ENCODE results near the gene MLLT11.

DNA sequence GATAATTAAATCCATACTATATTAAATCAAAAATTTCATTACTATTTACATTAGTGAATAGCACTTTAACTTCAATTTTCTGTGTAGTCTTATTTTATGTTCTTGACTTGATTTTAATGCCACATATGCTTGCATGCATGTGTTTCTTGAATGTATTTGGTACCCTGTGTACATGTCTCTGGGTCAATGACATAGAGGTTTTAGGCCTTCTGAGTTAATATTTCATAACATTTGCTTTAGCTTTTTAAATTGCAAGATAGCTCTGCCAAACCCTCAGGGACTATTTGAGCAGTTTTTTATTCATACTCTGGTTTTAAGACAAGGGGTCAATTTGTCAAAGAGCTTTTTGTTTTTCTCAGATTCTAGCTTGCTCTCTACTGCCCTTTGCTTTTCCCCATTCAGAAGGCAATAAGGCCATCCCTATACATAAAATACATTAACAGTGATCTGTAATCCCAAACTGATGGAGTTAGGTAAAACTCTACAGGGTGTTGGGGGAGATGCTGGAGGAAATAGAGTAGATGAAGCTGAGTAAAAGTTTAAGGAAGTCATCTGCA lies 5.0 kb downstream of the MLLT11 start:
- TF ChIP-seq POLR2AphosphoS5 (IDR thresholded peaks at IDR 0.05) (no peak), CTCF (IDR thresholded peaks at IDR 0.05) (no peak)

All from sigmoid colon (tissue), 4 donors.